GM23338 (cell line): ENCODE measurements around the gene PRTFDC1.

Experiments used
- CREB1 ChIP-seq: fragments of 250-450 bp; sonication (Bioruptor Pico); IDR thresholded peaks from 2 replicates; pipeline ENCODE4 v1.5.0; 2020; ENCODE audit warnings: low read depth, mild to moderate bottlenecking, moderate library complexity
- CTCF ChIP-seq, 2 experiments: fragments of 200-600 bp in 1 of 2; sonication (generic) in 1 of 2; conservative IDR thresholded peaks; 2 replicates each; pipeline versions ENCODE4 v1.5.1 to v1.6.1; 2016 to 2017; ENCODE audit warnings: antibody characterized with exemption in 2 of 2, low read depth in 2 of 2, mild to moderate bottlenecking in 2 of 2, moderate library complexity in 1 of 2
- ETS1 ChIP-seq: IDR thresholded peaks from 2 replicates; pipeline ENCODE4 v1.6.1; 2016; ENCODE audit warnings: antibody characterized with exemption
- EZH2 ChIP-seq: fragments of 200-600 bp; sonication (generic); IDR thresholded peaks from one replicate; pipeline ENCODE4 v1.8.0; 2017; ENCODE audit warnings: antibody characterized with exemption, mild to moderate bottlenecking, low read depth; ENCODE audit not compliant: unreplicated experiment
- EZH2phosphoT487 ChIP-seq: fragments of 200-600 bp; sonication (generic); IDR thresholded peaks from one replicate; pipeline ENCODE4 v1.8.1; 2018; ENCODE audit warnings: antibody characterized with exemption; ENCODE audit not compliant: unreplicated experiment
- JUNB ChIP-seq: IDR thresholded peaks from one replicate; pipeline ENCODE4 v1.6.1; 2016; ENCODE audit warnings: antibody characterized with exemption; ENCODE audit not compliant: unreplicated experiment
- POLR2AphosphoS5 ChIP-seq: IDR thresholded peaks from 2 replicates; pipeline ENCODE4 v1.6.1; 2016; ENCODE audit warnings: antibody characterized with exemption, low read depth
- REST ChIP-seq: IDR thresholded peaks from one replicate; pipeline ENCODE4 v1.6.1; 2018; ENCODE audit warnings: antibody characterized with exemption; ENCODE audit not compliant: unreplicated experiment
- STAT1 ChIP-seq: IDR thresholded peaks from one replicate; pipeline ENCODE4 v1.6.1; 2016; ENCODE audit warnings: antibody characterized with exemption; ENCODE audit not compliant: unreplicated experiment
- ZNF331 ChIP-seq: fragments of 250-450 bp; sonication (Bioruptor Pico); IDR thresholded peaks from 2 replicates; pipeline ENCODE4 v1.5.0; 2020; ENCODE audit warnings: low read depth, mild to moderate bottlenecking, moderate library complexity

GRCh38 chr10:24973163-24973562 lies 20.8 kb upstream of the PRTFDC1 start:
- TF ChIP-seq CTCF (conservative IDR thresholded peaks at IDR 0.05; ENCODE audit: low read depth in 2 of 2) (no peak), REST (no peak), CREB1 (CRISPR knock-in tag) (no peak), EZH2 (no peak), JUNB (no peak), POLR2AphosphoS5 (no peak), EZH2phosphoT487 (no peak), ZNF331 (no peak), ETS1 (no peak), STAT1 (no peak)
